CD4-positive, alpha-beta memory T cell (primary cell): ENCODE measurements around the gene NMRK2. TPM values are rescaled to one million over a fixed set of nuclear protein-coding genes. Genes with fewer than 3 reads are reported as not detected.
"Not testable (repeated sequence)": the region's sequence is repeated elsewhere in the genome, so short reads cannot be mapped to it uniquely, and the experiment has no call there.

Source experiments
- CTCF ChIA-PET: fragments of 350-600 bp; sonication (Branson Sonifier 250); formaldehyde crosslinking; loops from one replicate; lab custom pipeline; 2021; ENCODE audit warnings: inconsistent platforms; ENCODE audit not compliant: partially characterized antibody; lab: Charles Lee
- POLR2A ChIA-PET: fragments of 350-600 bp; sonication (Branson Sonifier 250); formaldehyde crosslinking; loops from one replicate; lab custom pipeline; 2021; ENCODE audit not compliant: partially characterized antibody; lab: Charles Lee
- DNase-seq, 5 donors: peaks; one replicate each; pipeline versions ENCODE4 v3.0.0 to v3.0.0-alpha.2; 2020 to 2022; ENCODE audit warnings: mixed read lengths in 1 of 5
- H3K27ac ChIP-seq: one replicate; pipeline ENCODE4 v1.7.0; 2013; ENCODE audit warnings: low read depth, low read length
- H3K27me3 ChIP-seq: 2 replicates; pipeline ENCODE4 v1.7.0; 2013; ENCODE audit warnings: mild to moderate bottlenecking, low read length, moderate library complexity; ENCODE audit not compliant: insufficient read depth
- H3K36me3 ChIP-seq: 2 replicates; pipeline ENCODE4 v1.7.0; 2013; ENCODE audit warnings: mild to moderate bottlenecking, low read length, moderate library complexity; ENCODE audit not compliant: insufficient read depth
- H3K4me1 ChIP-seq: 2 replicates; pipeline ENCODE4 v1.7.0; 2013; ENCODE audit warnings: mild to moderate bottlenecking, low read length, moderate library complexity; ENCODE audit not compliant: insufficient read depth
- H3K4me3 ChIP-seq, 2 donors: one replicate each; pipeline ENCODE4 v1.7.0; 2013; ENCODE audit warnings: low read length in 2 of 2, mild to moderate bottlenecking in 1 of 2
- H3K9me3 ChIP-seq, 2 donors: one replicate each; pipeline ENCODE4 v1.7.0; 2013; ENCODE audit warnings: low read length in 2 of 2, control low read depth in 1 of 2; ENCODE audit not compliant: control insufficient read depth in 1 of 2
- H3K27ac Mint-ChIP-seq, 7 donors: one replicate each; pipeline ENCODE4 v1.8.0; 2020 to 2021; ENCODE audit warnings: mixed read lengths in 7 of 7, mild to moderate bottlenecking in 6 of 7, inconsistent platforms in 3 of 7, moderate library complexity in 3 of 7
- H3K27me3 Mint-ChIP-seq, 2 donors: one replicate each; pipeline ENCODE4 v1.8.0; 2020 to 2021; ENCODE audit warnings: mixed read lengths in 2 of 2
- H3K36me3 Mint-ChIP-seq, 2 donors: one replicate each; pipeline ENCODE4 v1.8.0; 2020 to 2021; ENCODE audit warnings: mixed read lengths in 2 of 2, inconsistent platforms in 1 of 2, mild to moderate bottlenecking in 1 of 2
- H3K4me1 Mint-ChIP-seq, 4 donors: one replicate each; pipeline ENCODE4 v1.8.0; 2020 to 2021; ENCODE audit warnings: mixed read lengths in 4 of 4, mild to moderate bottlenecking in 1 of 4
- H3K4me3 Mint-ChIP-seq, 8 donors: one replicate each; pipeline ENCODE4 v1.8.0; 2020 to 2021; ENCODE audit warnings: mixed read lengths in 8 of 8, mild to moderate bottlenecking in 7 of 8, moderate library complexity in 6 of 8, inconsistent platforms in 3 of 8
- H3K9me3 Mint-ChIP-seq, 8 donors: one replicate each; pipeline ENCODE4 v1.8.0; 2020 to 2021; ENCODE audit warnings: mixed read lengths in 8 of 8, mild to moderate bottlenecking in 5 of 8, inconsistent platforms in 3 of 8, moderate library complexity in 1 of 8
- intact Hi-C: fragments of 100-400 bp; cut with micrococcal nuclease; formaldehyde crosslinking; loops from one replicate; pipeline ENCODE4 v1.15.1; 2023
- polyA plus RNA-seq, 2 donors: library from polyadenylated mRNA; unstranded; fragments of 300-500 nt; fragmentation: Illumina TruSeq; gene quantifications; one replicate each; pipeline ENCODE4 v1.2.3, GENCODE V29; 2021
- total RNA-seq, 2 experiments: library from RNA; stranded (reverse); gene quantifications; one replicate each; pipeline ENCODE4 v1.2.3, GENCODE V29; 2021

NMRK2 gene
- total and polyA plus RNA-seq, 4 experiments from 2014 or later: not detected

DNA sequence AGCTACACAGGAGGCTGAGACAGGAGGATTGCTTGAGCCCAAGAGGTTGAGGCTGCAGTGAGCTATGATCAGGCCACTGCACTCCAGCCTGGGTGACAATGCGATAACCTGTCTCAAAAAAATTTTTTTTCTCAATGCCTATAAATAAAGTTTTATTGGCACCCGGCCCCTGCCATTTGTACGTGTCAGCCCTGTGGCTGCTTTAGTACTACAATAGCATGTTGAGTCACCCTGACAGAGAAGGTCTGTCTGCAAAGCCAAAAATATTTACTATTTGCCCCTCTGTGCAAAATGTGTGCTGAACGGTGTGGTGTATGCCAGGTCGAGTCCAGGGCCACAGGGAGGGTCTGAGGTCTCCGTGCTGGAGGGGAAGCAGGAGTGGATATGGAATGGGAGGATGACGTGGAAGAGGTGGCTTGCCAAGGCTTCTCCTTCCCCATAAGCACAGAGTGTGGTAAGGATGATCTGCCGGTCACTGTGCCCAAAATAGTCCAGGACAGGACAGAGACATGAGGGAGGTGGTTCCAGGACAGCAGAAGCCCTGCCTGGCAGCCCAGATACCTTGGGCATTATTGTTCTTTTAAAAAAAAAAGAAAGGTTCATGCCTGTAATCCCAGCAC is 10.0 kb downstream of the NMRK2 start:
- Mint-ChIP-seq H3K4me3 (no peak overlapping the region), H3K36me3 (no peaks in the 10 kb centered on the region), H3K9me3 (no peaks in the 10 kb centered on the region), H3K27ac (peak overlapping the region in 1 of 7 donors; percentile 65), H3K27me3 (peaks cover 0 to 4% of the 10 kb centered on the region in 2 donors), H3K4me1 (no peaks in the 10 kb centered on the region)
- Histone ChIP-seq H3K4me1 (no peaks in the 10 kb centered on the region), H3K9me3 (no peaks in the 10 kb centered on the region), H3K27ac (no peak overlapping the region), H3K36me3 (no peaks in the 10 kb centered on the region), H3K4me3 (no peak overlapping the region), H3K27me3 (no peaks in the 10 kb centered on the region)
- ChIA-PET CTCF (no interaction called here), POLR2A (no interaction called here)
- DNase-seq: no peak
- intact Hi-C loops: no loop called here

DNA sequence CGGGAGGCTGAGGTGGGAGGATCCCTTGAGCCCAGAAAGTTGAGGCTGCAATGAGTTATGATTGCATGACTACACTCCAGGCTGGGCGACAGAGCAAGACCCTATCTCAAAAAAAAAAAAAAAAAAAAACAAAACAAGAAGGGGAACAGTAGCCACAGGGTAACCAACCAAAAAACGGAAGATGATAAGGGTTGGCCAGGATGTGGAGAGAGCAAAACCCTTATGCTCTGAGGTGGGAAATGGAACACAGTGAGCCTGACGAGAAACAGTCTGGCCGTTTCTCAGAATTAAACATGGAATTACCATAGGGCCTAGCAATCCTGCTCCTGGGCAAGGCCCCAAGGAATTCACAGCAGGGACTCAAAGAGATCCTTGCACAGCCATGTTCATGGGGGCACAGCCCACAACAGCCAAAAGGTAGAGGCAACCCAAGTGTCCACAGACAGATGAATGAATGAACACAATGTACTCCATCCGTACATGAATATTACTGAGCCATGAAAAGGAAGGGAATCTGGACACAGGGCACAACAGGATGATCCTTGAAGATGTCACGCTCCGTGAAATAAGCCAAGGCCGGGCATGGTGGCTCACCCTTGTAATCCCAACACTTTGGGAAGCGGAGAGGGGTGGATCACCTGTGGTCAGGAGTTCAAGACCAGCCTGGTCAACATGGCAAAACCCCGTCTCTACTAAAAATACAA is 11.3 kb downstream of the NMRK2 start:
- DNase-seq: no peak
- H3K27ac Mint-ChIP-seq: no peak overlapping the region
- peaks cover 0 to 7% of the 10 kb centered on the region in 2 donors for H3K27me3 Mint-ChIP-seq
- no peaks in the 10 kb centered on the region for H3K9me3 Mint-ChIP-seq
- H3K4me3 Mint-ChIP-seq: no peak overlapping the region
- Histone ChIP-seq H3K27me3 (no peaks in the 10 kb centered on the region), H3K9me3 (no peaks in the 10 kb centered on the region), H3K27ac (no peak overlapping the region), H3K4me1 (no peaks in the 10 kb centered on the region), H3K4me3 (no peak overlapping the region), H3K36me3 (no peaks in the 10 kb centered on the region)
- H3K4me1 Mint-ChIP-seq: no peaks in the 10 kb centered on the region
- no peaks in the 10 kb centered on the region for H3K36me3 Mint-ChIP-seq
- CTCF ChIA-PET: no interaction called here
- POLR2A ChIA-PET: no interaction called here
- intact Hi-C loops: no loop called here

DNA sequence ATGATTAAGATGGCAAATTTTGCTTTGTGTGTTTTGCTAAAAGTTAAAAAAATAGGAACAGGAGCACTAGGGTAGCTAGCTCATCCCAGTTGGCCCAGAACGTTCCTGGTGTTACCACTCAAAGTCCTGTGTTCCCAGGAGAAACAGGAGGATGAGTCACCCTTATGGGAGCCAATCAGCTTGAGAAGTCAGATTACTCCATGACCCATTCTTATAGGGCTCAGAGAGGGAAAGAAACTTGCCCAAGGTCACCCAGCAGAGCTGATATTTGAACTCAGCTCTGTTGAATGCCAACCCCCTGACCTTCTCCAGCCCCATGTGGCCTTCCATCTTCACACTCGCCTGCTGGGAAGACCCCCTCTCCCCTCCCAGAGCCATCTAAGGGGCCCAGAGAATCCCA is 13.0 kb downstream of the NMRK2 start:
- CTCF ChIA-PET: interaction anchor here (0.5 kb wide), 1 partner anchor 151 kb away, joined by 3 read pairs; no protein-coding TSS in a partner anchor
- Histone ChIP-seq H3K9me3 (no peaks in the 10 kb centered on the region), H3K27me3 (no peaks in the 10 kb centered on the region), H3K36me3 (no peaks in the 10 kb centered on the region), H3K27ac (no peak overlapping the region), H3K4me1 (no peaks in the 10 kb centered on the region), H3K4me3 (no peak overlapping the region)
- POLR2A ChIA-PET: interaction anchor here (0.6 kb wide), 1 partner anchor 34 kb away, joined by 4 read pairs; no protein-coding TSS in a partner anchor
- H3K36me3 Mint-ChIP-seq: no peaks in the 10 kb centered on the region
- H3K4me1 Mint-ChIP-seq: peaks cover 0 to under 1% (median under 1%) of the 10 kb centered on the region in 4 donors
- DNase-seq: no peak
- no peaks in the 10 kb centered on the region for H3K9me3 Mint-ChIP-seq
- intact Hi-C loops: no loop called here
- H3K4me3 Mint-ChIP-seq: no peak overlapping the region
- no peak overlapping the region for H3K27ac Mint-ChIP-seq
- H3K27me3 Mint-ChIP-seq: peaks cover 0 to 7% of the 10 kb centered on the region in 2 donors

DNA sequence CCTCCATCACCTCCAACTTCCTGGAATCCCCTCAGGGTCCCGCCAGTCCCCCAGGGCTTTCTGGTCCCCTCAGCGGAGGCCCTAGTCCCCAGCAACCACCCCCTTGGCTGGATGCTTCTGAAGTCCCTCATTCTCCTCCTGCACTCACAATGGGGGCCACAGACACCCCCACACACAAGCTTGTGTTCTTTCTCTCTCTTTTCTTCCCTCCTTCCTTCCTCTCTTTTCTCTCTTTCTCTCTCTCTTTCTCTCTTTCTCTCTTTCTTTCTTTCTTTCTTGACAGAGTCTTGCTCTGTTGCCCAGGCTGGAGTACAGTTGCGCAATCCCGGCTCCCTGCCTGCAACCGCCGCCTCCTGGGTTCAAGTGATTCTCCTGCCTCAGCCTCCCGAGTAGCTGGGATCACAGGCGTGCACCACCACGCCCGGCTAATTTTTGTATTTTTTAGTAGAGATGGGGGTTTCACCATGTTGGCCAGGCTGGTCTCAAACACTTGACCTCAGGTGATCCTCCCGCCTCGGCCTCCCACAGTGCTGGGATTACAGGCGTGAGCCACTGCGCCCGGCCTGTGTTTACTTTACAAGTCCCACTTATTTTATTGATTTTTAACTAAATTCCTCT is 14.6 kb downstream of the NMRK2 start:
- POLR2A ChIA-PET: interaction anchor here (0.6 kb wide), 1 partner anchor 12 kb away, joined by 3 read pairs; no protein-coding TSS in a partner anchor
- not testable (repeated sequence) for DNase-seq

DNA sequence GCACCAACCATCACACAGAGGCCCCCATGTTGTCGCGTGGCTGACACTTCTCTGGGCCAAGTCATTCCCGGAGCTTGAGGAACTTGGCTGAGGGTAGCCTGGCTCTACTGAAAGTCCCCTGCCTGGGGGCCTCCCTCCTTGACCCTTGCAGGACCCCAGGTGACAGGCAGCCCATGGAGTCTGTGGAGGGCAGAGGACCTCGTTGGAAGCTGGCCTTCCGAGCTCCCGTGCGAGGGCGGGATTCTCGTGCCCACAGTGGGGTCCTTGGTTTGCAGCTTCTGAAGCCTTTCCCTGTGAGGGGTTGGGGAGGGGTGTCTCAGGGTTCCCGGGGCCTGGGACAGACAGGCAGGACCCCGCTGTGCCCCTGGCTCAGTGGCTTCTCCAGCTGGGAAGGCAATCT is 16.4 kb downstream of the NMRK2 start:
- Histone ChIP-seq H3K36me3 (no peaks in the 10 kb centered on the region), H3K27me3 (no peaks in the 10 kb centered on the region), H3K9me3 (no peaks in the 10 kb centered on the region), H3K4me3 (no peak overlapping the region), H3K4me1 (no peaks in the 10 kb centered on the region), H3K27ac (no peak overlapping the region)
- H3K9me3 Mint-ChIP-seq: no peaks in the 10 kb centered on the region
- peaks cover 0 to 4% of the 10 kb centered on the region in 2 donors for H3K27me3 Mint-ChIP-seq
- ChIA-PET POLR2A (no interaction called here), CTCF (no interaction called here)
- H3K36me3 Mint-ChIP-seq: no peaks in the 10 kb centered on the region
- intact Hi-C loops: no loop called here
- H3K4me3 Mint-ChIP-seq: no peak overlapping the region
- peaks cover 2 to 7% (median 4%) of the 10 kb centered on the region in 4 donors for H3K4me1 Mint-ChIP-seq
- no peak overlapping the region for H3K27ac Mint-ChIP-seq
- DNase-seq: no peak

More for the DNA sequence above, 14.6 kb downstream of the NMRK2 start:
- H3K4me3 ChIP-seq, H3K36me3 ChIP-seq, H3K4me3 Mint-ChIP-seq, H3K27ac ChIP-seq, H3K36me3 Mint-ChIP-seq, CTCF ChIA-PET, H3K4me1 Mint-ChIP-seq, H3K27me3 ChIP-seq, H3K4me1 ChIP-seq, H3K27me3 Mint-ChIP-seq, H3K9me3 Mint-ChIP-seq, H3K9me3 ChIP-seq, intact Hi-C loops: not testable (repeated sequence)
- H3K27ac Mint-ChIP-seq: peak overlapping the region in 1 of 7 donors; percentile 68

DNA sequence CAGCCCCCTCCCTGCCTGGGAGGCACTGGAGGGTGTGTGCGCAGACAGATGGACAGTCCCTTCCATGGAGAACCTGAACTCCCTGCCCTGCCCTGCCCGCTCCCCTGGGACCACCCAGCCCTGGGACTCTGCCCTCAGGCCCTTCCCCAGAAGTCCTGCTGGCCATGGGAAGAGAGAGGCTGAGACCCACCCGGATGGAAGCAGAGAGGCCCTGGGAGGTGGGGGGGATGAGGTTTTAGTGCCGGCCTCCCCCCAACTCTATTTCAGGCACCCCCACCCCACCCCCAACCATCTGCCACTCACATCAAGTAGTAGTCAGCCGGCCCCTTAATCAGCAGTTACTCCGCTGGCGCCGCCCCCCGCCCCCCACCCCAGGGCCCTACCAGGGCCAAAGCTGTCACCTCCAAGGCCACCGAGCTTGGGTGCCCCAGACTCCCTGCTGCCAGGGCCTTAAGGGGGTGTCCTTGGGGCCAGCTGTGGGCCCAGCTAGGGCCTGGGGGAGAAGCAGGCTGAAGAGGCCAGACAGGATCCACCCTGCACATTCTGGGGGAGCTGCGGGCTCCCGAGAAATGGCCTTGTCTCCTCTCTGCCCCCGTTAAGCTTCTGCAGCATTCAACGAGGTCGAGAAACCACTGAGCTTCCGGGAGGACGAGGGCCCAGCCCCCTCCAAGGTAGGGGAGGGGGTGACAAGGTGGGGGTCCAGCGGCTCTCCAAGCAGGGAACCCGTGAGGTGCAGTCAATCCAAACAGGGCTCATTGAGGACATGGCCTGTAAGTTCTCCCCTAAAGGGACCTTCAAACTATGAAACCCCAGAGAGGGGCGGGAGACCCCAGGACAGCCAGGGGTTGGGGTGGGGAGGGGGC is 17.4 kb downstream of the NMRK2 start:
- H3K4me1 ChIP-seq: no peaks in the 10 kb centered on the region
- peaks cover 0 to 3% of the 10 kb centered on the region in 2 donors for H3K27me3 Mint-ChIP-seq
- no peaks in the 10 kb centered on the region for H3K27me3 ChIP-seq
- no peak overlapping the region for H3K4me3 Mint-ChIP-seq
- CTCF ChIA-PET: no interaction called here
- no peaks in the 10 kb centered on the region for H3K9me3 ChIP-seq
- H3K27ac Mint-ChIP-seq: no peak overlapping the region
- POLR2A ChIA-PET: no interaction called here
- H3K9me3 Mint-ChIP-seq: no peaks in the 10 kb centered on the region
- intact Hi-C loops: no loop called here
- no peak overlapping the region for H3K4me3 ChIP-seq
- H3K4me1 Mint-ChIP-seq: peaks cover 2 to 7% (median 4%) of the 10 kb centered on the region in 4 donors
- H3K27ac ChIP-seq: no peak overlapping the region
- no peak for DNase-seq
- H3K36me3 Mint-ChIP-seq: no peaks in the 10 kb centered on the region
- H3K36me3 ChIP-seq: no peaks in the 10 kb centered on the region
